GM18498 (cell line): ENCODE measurements around the gene CTCFL.
A peak's percentile ranks its signal among the peaks of the same experiment; 100 is the strongest.
"Not testable (repeated sequence)": the region's sequence is repeated elsewhere in the genome, so short reads cannot be mapped to it uniquely, and the experiment has no call there.

ENCODE experiments used
- ATAC-seq: cut with Tn5 transposase; IDR thresholded peaks from one replicate; pipeline ENCODE4 v1.9.1; 2021; ENCODE audit warnings: mild to moderate bottlenecking, moderate library complexity; ENCODE audit not compliant: unreplicated experiment

CTCFL gene

GRCh38 chr20:57483287-57484050 is 41.5 kb downstream of the CTCFL start:
- ATAC-seq = peak; percentile 37

- no peak for ATAC-seq
Measured at GRCh38 chr20:57482796-57483195, 42.1 kb downstream of the CTCFL start.

DNA sequence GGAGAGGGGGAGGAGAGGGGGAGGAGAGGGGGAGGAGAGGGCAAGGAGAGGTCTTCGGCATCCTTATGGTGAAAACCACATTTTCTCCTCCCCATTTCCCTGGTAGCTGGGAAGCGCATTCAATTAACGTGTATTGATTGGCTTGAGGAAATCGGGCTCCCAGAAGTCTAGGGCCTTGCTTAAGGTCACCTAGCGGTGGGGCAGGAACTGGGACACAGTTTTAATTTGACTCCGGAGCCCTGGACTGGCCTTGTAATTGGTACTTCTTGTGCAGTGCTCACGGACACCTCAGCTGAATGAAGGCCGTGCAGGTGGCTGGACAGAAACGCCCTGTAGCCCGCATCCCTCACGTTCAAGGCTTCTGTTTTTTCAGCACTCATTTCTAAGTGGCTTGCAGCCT is 42.8 kb downstream of the CTCFL start:
- no peak for ATAC-seq

DNA sequence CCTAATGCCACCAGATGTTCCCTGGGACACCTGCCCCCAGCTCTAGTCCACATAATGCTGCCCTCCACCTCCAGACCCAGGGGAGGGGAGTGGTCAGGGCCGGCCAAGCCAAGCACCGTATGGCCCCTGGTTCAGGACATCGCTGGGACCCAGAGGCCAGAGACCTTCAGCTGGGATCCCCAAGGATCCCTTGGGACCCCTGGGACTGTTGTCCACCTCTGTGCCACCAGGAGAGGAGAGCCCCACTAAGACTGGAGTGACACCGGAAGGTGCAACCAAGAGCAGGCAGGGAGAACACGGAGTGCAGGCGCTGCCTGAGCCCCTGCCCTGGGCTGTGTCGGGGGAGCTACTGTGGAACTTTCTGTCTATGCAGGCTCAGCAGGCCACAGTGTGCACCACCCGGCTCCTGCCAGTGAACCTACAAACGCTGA is 43.6 kb downstream of the CTCFL start:
- ATAC-seq = peak; percentile 26

DNA sequence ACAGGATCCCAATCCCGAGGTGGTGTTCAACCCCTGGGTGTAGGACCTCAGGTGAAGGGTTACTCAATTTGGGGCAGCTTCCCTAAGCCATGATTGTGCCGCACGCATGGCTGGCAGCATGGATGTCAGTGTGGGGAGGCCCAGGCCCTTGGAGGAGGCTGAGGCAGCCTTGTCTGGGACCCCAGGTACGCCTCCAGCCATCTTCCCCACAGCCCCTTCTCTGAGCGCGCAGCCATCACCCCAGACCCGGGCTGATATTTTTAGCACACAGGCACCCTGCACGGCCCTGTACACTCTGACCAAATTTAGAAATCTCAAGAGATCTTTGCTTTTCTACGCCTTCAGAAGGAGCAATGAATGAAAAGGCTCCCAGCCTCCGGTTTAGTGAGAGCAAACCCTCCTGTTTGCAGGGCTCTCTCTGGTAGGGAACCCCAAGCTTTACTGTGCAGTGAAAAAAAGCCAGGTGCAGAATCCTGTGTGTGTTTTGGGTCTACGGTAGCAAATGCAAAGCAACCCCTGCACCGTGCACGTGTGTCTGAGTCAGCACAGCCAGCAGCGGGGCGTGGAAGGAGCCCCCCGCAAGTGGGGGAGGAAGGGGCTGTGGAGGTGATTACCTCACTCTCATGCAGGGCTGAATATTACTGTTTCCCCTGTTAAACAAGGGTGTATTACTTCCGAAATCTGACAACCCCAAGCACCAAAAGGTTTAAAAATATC is 44.3 kb downstream of the CTCFL start:
- peak; percentile 53 for ATAC-seq

GRCh38 chr20:57479196-57479595 is 45.7 kb downstream of the CTCFL start:
- ATAC-seq = no peak

GRCh38 chr20:57478176-57478575 is 46.8 kb downstream of the CTCFL start:
- no peak for ATAC-seq

DNA sequence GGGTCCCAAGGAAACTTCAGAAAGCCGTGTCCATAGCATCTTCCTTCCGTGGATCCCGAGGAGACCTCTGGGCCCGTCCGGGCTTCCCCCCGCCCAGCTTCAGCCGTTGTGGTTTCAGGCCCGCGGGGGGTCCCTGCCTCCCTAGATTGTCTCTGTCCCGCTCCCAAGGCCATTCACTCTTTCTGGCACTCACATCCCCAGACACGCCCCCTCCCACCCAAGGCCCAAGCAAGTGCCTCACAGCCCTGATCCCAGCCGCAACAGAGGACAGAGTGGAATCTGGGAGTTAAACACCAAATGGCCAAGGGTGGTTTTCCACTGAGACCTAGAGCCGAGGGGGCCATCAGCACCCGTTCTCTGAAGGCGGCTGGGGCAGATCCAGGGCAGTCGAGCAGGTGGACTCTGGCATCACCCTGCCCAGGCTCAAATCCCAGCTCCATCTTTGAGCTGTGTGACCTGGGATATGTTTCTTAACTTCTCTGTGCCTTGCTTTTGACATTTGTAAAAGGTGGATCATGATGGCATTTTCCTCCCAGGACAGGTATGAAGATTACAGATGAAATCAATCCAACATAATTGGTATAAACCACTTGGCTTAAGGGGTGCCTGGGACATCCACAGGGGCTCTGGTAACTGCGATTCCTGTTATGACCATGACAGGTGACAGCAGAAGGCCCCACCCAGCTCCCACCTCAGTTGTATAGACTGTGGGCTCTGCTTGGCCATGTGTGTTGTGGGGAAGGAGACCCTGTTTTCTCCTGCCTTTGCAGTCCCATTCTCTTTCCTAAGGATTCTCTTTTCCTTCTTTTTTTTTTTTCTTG is 48.1 kb downstream of the CTCFL start:
- ATAC-seq = no peak

DNA sequence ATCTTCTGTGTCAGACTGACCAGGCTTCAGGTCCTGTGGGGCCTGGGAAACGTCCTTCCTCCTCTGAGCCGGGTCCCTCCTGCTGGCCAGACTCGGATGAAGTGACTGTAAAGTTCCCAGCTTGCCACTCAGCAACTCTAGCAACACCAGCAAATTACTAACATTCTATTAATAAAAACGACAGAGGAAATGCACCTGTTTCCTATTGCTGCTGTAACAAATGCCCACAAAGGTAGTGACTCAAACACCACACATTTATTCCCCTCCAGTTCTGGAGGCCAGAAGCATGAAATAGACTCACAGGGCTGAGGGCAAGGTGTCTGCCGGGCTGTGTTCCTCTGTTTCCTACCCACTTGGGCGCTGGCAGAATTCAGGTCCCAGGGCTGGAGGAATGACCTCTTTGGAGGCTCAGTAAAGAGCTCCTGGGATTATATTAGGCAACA is 48.8 kb downstream of the CTCFL start:
- peak; percentile 35 for ATAC-seq

DNA sequence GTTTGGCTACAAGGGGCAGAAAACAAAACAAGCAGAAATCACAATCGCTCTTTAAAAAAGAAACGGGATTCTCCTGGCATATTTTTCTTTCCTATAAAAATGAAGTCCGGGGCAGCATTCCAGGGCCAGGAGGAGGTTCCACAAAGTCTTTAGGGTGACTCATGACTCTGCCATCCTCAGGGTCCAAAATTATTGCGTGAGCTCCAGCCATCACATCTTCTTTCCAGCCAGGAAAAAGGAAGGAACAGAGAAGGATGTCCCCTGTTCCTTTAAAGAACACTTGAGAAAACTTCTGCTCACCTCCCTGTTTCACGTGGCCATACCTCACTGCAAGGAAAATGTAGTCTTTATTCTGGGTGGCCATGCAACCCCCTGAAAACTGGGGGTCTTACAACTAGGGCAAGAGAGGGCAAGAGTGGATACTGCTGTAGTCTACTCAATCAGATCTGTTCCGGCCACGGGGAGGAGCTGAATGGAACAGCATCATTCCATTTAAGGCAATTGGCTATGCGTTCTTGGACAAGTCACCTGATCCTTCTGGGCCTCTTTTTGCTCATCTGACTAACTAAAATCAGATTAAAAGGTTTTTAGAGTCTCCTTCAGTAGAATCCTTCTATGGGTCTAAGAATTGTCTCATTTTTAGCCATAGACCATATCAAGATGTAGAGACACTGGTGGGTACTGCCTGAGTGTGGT is 49.4 kb downstream of the CTCFL start:
- no peak for ATAC-seq

GRCh38 chr20:57474816-57475215 is 50.1 kb downstream of the CTCFL start:
- ATAC-seq = no peak

- no peak for ATAC-seq
Measured at GRCh38 chr20:57474205-57474604, 50.7 kb downstream of the CTCFL start.

- ATAC-seq = peak; percentile 74
Measured at GRCh38 chr20:57473246-57474048, 51.5 kb downstream of the CTCFL start.

DNA sequence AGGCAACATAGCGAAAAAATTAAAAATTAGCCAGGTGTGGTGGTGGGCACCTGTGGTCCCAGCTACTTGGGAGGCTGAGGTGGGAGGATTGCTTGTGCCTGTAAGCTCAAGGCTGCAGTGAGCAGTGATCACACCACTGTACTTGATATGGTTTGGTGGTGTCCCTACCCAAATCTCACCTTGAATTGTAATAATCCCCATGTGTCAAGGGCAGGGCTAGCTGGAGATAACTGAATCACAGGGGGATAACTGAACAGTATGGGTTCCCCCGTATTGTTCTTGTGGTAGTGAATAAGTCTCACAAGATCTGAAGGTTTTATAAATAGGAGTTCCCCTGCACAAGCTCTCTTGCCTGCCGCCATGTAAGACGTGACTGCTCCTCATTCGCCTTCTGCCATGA is 52.5 kb downstream of the CTCFL start:
- ATAC-seq = not testable (repeated sequence)

GRCh38 chr20:57471496-57472372 is 53.2 kb downstream of the CTCFL start:
- ATAC-seq = no peak

GRCh38 chr20:57470666-57471495 is 54.1 kb downstream of the CTCFL start:
- no peak for ATAC-seq

- no peak for ATAC-seq
Measured at GRCh38 chr20:57470212-57470522, 54.8 kb downstream of the CTCFL start.
